IPS DF 19.7 (cell line): Measurements from ENCODE around the gene NIT1.
A peak's percentile ranks its signal among the peaks of the same experiment; 100 is the strongest.
"Not testable (repeated sequence)": the region's sequence is repeated elsewhere in the genome, so short reads cannot be mapped to it uniquely, and the experiment has no call there.

Experiments
- DNase-seq: peaks from one replicate; pipeline ENCODE4 v3.0.0-alpha.2; 2013; ENCODE audit warnings: low read depth, low spot score

NIT1 gene

DNA sequence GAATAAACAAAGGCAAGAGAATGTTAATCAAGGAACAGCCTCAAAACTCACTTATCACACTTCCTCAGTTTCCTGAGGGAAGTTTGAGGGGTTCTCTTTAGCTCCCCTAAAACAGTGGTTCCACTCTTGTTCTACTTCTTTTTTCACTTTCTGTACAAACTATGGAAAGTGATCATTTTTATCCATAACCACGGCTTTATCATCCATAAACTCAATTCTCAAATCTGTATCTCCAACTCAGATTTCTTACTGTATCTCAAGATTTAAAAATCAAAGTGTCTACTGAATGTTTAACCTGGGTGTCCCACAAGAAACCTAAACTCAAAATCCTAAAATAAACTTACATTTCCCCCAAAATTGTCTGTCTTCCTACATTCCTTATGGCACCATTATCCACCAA, 4.0 kb upstream of the NIT1 start:
- no peak for DNase-seq

DNA sequence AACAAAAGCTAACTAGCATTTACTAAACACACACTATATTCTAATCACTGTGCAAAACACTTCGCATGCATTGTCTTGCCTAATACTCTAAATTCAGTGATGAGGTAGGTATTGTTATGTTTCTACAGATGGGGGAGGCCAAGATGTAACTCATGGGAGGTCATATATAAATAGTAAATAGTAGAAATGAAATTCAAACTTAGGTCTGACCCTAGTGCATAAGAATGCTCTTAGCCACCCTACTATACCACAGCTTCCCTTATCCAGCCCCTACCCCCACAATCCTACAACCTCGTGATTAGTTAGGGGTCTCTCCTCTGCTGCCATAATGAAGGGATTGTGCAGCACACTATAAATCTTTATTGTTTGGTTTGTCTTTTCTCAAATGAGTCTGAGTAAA, 3.3 kb upstream of the NIT1 start:
- no peak for DNase-seq

DNA sequence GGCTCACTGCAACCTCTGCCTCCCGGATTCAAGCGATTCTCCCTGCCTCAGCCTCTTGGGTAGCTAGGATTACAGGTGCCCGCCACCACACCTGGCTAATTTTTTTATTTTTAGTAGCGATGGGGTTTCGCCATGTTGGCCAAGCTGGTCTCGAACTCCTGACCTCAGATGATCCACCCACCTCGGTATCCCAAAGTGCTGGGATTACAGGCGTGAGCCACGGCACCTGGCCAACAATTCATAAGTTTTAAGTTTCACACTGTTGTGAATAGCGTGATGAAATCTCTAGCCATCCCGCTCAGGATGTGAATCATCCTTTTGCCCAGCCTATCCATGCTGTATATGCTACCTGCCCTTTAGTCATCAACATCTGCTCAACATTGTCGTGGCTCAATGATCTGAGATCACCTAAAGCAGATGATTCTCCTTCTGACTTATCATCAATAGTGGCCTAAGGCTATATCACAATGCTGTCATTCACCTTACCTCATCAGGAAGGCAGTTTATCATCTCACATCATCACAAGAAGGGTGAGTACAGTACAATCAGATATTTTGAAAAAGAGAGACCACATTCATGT, 2.7 kb upstream of the NIT1 start:
- no peak for DNase-seq

DNA sequence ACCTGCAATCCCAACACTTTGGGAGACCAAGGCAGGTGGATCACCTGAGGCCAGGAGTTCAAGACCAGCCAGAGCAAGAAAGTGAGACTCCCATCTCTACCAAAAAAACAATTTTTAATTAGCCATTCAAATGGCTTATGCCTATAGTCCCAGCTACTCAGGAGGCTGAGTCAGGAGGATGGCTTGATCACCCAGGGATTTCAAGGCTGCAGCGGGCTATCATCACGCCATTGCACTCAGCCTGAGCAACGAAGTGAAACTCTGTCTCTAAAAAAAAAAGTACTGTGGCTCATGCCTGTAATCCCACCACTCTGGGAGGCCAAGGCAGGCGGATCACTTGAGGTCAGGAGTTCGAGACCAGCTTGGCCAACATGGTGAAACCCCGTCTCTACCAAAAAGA, 1.9 kb upstream of the NIT1 start:
- DNase-seq: not testable (repeated sequence)

DNA sequence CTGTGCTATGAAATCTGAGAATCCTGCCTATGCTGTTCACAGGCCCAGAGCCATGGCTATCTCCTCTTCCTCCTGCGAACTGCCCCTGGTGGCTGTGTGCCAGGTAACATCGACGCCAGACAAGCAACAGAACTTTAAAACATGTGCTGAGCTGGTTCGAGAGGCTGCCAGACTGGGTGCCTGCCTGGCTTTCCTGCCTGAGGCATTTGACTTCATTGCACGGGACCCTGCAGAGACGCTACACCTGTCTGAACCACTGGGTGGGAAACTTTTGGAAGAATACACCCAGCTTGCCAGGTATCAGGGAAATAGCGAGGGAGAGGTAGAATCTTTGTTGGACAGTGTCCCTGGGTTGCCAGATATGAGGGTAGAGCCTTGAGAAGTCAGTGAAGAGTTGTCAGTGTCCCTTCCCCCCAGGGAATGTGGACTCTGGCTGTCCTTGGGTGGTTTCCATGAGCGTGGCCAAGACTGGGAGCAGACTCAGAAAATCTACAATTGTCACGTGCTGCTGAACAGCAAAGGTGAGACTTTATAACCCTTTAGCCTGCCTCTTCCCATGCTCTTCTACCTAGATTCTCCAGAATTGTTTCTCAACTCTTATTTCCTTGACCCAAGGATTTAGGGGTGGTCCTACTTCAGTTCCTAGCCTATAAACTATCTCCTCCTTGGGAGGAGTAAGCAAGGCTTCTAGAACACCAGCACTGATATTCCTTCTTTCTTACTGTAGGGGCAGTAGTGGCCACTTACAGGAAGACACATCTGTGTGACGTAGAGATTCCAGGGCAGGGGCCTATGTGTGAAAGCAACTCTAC, 1.4 kb downstream of the NIT1 start:
- no peak for DNase-seq

DNA sequence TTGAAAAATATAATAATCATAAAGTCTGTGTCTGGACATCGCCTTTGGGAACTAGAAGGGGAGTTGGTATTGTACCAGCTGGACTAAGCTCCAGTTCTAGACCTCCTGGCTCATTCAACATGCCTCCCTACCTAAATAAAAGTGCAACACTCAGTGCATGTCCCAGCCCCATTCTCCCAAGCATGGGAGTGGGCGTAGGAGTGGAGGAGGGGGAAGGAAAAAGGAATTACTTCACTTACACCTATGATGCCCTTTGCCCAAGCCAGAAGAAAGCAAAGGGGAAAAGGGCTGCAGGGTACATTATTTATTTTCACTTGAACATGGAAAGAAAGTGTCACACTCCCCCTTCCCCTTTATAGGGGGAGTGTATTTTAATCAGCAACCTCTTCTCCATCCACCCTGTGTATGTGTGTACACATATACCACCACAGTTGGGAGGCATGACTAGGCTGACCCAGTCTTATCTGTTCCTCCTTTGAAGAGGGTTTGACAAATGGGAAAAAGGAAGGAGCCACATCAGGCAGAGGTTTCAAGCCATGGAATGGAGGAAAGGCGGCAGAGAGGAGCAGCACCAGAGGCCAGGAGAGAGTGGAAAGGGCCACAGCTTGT, 3.2 kb downstream of the NIT1 start:
- DNase-seq: no peak

DNA sequence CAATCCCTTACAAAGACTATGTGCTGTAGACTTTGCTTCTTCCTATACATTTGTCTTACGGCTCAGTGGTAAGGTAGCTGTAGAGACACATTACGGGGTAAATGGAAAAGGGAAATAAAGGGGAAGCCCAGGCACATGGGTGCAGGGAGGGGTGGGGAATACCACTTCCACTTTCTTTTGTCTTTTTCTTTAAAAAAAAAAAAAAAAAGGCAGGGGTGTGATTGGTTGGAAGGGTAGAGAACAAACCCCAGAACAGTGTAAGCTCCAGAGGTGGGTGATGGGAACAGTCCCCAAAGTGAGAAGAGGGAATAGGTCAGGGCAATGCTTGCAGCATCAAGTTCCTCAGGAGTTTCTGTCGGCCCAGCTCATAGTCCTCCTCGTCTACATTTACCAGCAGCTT, 3.9 kb downstream of the NIT1 start:
- DNase-seq: no peak

DNA sequence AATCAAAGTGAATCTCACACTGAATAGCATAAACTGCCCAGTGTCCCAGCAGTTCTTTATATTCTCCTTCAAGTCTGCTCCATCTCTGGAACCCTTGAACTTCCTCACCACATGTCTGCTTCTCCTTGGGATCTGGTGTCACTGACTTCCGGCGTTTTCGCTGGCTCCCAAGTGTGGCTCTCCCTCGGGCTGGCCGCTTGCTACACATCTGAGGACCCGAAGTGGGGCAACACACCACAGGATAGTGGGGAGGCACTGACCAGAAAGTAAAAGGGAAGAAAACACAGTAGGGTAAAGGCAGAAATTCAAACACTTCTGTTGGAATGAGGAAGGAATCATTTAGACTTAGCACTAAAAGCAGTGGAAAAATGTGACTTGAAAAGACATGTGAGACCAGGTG, 5.1 kb downstream of the NIT1 start:
- DNase-seq: no peak

DNA sequence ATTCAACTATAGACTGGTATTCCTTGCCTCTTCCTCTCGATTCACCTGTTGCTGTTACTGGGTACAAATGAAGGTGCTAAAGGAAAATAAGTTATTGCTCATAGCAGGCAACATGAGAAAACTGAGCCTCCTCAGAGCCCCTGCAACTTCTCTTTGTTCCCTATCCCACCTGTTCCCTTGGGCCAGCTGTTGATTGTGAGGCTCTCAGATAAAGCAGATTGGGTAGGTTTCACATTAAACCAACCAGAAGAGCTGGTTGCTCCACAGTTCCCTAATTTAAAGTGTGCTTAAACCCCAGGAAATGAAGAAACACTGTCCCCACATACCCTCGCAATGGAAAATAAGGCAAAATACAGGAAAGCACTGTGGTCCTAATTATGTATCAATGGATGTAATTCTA, 9.7 kb downstream of the NIT1 start:
- DNase-seq: no peak

DNA sequence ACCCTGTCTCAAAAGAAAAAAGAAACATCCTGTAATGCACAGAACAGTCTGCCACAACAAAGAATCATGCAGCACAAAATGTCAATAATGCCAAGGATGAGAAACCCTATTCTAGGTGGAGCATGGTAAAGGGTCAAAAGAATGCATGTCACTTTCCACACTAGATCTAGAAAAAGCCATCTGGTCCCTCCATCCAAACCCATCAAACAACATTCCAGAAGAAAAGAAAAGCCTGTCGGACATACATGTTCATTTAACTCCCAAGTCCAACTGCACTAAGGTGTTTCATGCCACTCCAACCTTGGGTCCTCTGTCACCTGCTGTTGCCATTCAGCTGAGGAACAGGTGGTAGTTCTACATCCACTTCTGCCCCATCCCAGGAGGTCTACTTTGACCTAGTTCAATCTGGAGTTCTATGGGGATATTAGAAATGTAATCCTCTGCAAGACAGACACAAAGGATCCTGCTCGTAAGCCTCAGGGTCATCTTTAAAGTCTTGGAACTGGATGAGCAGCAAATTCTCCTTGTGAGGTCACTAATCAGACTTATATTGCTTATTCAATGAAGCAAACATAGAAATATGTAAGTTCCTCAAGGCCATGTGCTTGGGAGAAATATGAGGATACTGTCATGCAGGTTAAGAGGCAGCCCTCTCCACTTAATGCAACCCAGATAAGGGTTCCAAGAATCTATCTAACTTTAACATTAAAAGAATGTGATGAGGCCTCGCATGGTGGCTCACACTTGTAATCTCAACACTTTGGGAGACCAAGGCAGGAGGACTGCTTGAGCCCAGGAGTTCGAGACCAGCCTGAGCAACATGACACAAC, 10.9 kb downstream of the NIT1 start:
- no peak for DNase-seq

DNA sequence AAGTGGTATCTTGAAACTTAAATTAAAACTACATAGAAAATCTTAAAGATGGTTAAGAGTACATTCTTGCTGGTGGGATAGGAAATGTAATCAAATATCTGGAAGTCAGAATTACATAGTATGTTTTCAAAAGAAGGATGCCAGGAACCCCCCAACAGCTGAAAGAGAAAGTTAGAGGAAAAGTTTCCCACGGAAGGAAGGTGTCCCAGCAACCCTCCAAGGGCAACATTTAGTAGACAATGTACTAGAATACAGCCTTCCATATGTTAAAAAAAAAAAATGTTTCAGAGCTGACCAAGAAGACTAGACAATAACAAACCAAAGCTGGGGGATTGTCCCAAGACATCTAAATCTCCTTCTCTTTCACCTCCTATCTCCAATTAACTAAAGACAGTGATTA, 12.4 kb downstream of the NIT1 start:
- no peak for DNase-seq

DNA sequence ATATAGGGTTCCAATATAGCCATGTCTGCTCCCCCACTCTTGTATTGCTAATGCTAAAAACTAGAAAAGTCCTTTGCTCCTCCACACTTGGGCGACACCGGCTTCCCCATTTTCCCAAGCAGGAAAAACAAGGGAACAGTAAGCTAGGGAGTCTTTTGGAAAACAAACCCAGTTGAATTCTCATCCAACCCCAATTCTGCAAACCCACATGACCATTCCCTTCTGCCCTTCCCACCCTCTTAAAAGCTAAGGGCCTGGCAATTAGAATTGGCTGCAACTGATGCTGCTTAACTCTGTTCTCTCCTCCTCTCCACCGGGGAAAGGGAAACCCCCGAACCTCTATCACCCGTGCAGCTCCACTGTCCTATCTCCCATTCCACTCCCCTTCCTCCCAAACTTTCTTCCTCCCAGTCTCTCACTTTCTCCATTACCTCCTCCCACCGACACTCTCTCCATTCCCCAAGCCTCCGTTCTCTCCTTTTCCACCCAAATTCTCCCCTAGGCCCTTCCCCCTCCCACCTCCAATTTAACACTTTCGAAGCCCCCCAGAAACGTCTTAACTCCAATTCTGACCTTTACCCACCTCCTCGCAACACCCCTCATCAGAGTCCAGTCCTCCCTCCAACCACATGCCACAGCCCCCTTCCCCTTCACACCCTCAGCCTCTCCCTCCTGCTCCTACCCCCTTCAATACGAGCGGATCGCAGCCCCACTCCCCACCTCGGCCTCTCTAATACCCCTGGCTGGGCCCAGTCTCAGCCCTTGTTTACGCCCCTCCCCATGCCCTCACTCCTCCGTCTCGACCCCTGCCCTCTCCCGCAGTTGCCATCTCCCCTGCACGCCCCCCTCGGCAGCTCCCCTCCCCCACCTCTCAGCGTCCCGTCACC, 13.9 kb downstream of the NIT1 start:
- DNase-seq: no peak

DNA sequence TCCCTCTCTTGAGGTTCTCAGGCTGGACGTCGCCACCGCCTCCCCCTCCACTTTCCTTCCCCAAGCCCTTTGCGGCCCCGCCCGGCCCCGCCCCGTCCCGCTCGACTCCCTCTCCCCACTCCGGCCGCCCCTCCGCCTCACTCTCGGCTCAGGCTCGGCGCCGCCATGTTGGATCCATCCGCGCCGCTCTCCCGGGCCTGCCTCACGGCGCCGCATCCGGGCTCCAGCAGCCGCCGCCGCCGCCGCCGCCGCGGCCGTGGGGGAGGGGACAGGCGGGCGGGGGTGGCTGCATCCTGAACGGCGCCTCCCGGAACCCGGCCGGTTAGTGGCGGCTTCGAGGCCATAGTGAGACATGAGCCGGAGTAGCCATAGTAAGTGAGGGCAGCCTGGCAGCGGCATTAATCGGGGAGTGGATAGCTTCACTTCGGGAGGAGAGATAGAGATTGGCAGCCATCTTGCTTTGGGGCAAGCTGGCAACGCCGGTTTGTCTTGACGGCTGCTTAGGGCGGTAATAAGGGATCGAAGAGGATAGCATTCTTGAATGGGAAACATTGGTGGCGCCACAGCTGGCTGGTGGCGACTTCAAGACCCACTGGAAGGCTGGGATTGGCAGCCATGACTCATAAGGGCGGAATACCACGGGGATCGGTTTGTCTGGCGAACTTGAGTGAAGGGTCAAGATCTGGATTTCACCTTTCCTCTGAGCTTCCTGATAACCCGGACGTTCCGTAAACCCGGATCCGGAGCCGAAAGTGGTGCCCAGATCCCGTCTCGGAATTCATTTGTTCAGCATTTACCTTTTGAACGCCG, 14.7 kb downstream of the NIT1 start, which contains the start of gene DEDD:
Gene DEDD, minus strand, starts transcription at position 258 of the 810 bp plus-strand sequence. CDS start 8,205 bp downstream, outside the sequence.
- peak; percentile 96 for DNase-seq

DNA sequence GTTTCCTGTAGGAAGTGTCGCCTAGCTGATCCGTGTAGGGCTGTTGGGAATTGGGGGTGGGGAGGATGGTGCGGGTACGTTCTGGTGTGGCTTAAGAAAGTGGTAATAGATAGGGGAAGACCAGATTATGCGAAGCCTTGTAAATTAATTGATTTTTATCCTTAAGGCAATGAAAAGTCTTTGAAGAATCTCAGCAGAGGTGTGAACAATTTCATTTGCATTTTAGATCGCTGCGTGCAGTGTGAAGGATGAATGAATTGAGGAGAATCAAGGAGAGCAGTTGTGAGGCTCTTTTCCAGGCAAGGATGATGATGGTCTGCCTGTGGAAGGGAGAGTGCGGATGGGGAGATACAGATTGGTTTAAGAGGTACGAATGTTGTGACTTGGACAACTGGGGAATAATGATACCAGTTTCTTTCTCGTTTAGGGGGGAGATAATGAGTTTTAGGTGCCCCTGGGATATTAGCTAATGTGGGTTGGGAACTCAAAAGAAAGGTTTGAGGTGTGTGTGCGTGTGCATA, 15.4 kb downstream of the NIT1 start:
- DNase-seq: no peak

DNA sequence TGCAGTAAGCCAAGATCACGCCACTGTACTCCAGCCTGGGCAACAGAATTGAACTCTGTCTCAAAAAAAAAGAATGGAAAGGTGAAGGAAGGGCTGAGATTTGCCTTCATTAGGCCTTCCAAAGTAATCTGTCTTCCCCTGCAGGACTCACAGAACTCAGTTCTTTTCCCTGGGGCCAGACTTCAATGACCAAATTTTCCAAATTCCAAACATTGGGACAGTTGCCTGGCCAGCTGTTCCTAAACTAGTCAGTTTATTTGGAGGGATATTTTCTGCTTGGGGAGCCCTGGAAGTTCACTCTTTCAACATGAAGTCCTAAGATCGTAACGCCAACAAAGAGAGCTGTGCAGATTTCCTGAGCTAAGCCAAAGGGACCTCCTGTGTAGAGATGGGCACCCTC, 20.0 kb downstream of the NIT1 start:
- no peak for DNase-seq

DNA sequence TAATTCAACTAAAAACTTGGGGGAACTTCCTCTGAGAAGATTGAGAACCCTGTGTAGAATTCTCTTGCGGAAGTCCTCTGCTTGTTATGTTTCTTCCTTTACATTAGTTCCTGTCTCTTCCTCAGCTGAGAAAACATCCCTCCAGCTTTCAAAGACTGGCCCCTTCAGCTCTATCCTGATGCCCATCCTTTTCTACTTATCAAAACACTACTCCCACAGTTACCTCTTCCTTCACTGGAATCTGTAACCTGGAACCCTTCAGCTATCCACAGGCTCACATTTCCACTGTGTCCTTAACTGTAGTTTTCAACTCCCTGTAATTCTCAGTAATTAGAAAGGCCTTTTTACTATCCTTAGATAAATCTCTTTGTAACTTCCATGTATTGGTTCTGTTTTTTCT, 20.5 kb downstream of the NIT1 start:
- DNase-seq: no peak

DNA sequence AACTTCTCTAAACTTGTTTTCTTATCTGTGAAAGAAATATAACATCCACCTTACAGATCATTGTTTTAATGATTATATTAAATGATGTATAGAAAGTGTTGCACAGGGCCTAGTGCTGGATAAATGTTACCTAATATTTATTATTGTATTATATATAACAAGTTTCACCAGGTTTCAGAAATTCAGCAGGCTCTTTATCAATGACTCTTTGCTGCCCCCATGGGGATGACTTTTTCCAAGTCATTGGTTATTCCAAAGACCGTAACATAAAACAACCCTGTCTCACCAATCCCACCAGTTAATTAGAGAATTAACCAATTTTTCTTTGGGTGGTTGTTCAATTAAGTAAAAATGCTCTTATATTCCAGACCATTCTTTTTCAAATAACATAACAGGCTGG, 21.9 kb downstream of the NIT1 start:
- no peak for DNase-seq

DNA sequence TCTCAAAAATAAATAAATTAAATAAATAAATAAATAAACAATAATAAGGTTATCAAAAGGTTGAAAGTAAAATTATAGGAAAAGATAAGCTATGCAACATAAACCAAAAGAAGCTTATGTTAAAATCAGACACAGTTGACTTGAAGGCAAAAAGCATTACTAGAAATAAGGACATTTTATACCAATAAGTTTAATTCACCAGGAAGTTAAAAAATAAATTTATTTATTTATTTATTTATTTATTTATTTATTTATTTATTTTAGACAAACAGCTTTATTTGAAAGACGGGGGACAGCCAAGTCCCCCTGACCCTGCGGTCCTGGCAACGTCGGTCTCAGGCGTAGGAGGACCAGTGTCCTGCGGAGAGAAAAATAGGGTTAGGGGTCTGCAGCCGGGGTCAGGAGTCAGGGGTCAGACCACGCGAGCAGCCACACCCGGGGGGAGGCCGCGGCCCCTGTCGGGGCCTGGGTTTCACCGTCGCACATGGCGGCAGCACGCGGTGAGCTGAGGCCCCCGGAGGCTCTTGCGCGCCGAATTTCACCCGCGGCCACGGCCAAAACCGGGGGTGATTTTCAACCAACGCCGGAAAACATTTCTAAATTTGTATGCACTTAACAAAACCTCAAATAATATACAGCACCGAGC, 23.0 kb downstream of the NIT1 start:
- no peak for DNase-seq

DNA sequence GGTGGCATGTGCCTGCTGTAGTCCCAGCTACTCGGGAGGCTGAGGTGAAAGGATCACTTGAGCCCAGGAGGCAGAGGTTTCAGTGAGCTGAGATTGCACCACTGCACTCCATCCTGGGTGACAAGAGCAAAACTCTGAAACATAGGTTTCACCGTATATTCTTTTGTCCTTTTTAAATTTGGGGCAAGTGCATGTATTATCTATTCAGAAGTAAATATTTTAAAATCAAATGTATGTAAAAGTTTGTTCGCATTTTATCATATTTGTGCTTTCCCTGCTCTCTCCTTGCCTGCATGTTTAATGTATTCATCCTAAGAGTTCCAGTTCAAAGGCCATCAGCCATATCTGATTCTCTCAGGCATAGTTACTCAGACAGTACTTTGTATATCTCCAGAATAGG, 27.9 kb downstream of the NIT1 start:
- no peak for DNase-seq

DNA sequence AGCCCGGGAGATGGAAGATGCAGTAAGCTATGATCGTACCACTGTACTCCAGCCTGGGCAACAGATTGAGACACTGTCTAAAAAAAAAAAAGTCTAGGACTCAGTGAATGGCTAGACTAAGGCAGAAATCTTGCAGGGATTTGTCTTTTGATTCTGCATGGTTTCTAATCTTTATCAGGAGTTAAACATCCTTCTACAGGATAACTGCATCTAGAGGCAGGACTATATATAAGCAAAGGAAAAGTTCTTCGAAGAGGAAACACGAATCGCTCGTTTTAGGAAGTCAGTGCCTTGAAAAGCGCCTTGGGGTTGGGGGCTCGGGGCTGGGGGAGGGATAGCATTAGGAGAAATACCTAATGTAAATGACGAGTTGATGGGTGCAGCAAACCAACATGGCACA, 35.3 kb downstream of the NIT1 start:
- DNase-seq: no peak
